Neural cell (in vitro differentiated cells): ENCODE measurements around the gene CELSR1.

Experiments
- MXI1 ChIP-seq: fragments of 450-650 bp; conservative IDR thresholded peaks from 2 replicates; pipeline ENCODE4 v1.6.1; 2014; ENCODE audit warnings: antibody characterized with exemption, mild to moderate bottlenecking; ENCODE audit not compliant: poor library complexity, severe bottlenecking
- POLR2AphosphoS5 ChIP-seq: IDR thresholded peaks from 2 replicates; pipeline ENCODE4 v1.6.1; 2012
- TF ChIP-seq, protein P1 (sequence below): fragments of 450-650 bp; IDR thresholded peaks from 2 replicates; pipeline ENCODE4 v1.5.1; 2014; ENCODE audit warnings: antibody characterized with exemption, mild to moderate bottlenecking, moderate library complexity; ENCODE audit not compliant: poor library complexity, severe bottlenecking
- TF ChIP-seq, protein P2 (sequence below): IDR thresholded peaks from 2 replicates; pipeline ENCODE4 v1.6.1; 2012; ENCODE audit warnings: borderline replicate concordance

DNA sequence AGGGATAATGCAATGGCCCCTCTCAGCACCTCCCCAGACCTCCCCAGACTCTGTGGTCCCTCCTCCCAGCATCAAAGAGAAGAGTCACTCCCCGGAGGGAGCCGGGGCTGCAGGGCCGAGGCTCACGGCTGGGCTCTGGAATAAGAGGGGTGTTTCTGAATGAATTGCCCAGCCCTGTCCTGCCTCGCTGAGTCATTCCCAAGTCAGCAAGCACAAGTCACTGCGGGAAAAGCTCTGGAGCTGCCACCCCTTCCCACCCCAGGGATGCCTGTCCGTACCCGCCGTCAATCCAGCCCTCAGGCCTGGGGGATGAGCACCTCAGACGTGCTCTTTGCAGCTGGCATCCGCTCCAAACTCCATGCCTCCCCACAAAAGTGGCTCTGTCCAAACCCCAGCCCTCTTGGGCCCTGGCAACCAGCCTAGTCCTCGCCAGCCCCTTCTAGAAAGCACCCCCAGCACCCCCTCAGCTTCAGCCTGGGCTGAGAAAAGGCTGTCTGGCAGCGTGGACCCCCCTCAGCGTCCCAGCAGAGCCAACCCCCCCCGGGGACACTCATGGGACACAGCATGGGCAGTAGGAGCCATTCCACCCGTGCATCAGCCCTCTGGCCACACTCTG, 22.7 kb downstream of the CELSR1 start:
- TF ChIP-seq MXI1 = no peak
- TF ChIP-seq, protein P1, sequence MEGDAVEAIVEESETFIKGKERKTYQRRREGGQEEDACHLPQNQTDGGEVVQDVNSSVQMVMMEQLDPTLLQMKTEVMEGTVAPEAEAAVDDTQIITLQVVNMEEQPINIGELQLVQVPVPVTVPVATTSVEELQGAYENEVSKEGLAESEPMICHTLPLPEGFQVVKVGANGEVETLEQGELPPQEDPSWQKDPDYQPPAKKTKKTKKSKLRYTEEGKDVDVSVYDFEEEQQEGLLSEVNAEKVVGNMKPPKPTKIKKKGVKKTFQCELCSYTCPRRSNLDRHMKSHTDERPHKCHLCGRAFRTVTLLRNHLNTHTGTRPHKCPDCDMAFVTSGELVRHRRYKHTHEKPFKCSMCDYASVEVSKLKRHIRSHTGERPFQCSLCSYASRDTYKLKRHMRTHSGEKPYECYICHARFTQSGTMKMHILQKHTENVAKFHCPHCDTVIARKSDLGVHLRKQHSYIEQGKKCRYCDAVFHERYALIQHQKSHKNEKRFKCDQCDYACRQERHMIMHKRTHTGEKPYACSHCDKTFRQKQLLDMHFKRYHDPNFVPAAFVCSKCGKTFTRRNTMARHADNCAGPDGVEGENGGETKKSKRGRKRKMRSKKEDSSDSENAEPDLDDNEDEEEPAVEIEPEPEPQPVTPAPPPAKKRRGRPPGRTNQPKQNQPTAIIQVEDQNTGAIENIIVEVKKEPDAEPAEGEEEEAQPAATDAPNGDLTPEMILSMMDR = no peak
- TF ChIP-seq, protein P2, sequence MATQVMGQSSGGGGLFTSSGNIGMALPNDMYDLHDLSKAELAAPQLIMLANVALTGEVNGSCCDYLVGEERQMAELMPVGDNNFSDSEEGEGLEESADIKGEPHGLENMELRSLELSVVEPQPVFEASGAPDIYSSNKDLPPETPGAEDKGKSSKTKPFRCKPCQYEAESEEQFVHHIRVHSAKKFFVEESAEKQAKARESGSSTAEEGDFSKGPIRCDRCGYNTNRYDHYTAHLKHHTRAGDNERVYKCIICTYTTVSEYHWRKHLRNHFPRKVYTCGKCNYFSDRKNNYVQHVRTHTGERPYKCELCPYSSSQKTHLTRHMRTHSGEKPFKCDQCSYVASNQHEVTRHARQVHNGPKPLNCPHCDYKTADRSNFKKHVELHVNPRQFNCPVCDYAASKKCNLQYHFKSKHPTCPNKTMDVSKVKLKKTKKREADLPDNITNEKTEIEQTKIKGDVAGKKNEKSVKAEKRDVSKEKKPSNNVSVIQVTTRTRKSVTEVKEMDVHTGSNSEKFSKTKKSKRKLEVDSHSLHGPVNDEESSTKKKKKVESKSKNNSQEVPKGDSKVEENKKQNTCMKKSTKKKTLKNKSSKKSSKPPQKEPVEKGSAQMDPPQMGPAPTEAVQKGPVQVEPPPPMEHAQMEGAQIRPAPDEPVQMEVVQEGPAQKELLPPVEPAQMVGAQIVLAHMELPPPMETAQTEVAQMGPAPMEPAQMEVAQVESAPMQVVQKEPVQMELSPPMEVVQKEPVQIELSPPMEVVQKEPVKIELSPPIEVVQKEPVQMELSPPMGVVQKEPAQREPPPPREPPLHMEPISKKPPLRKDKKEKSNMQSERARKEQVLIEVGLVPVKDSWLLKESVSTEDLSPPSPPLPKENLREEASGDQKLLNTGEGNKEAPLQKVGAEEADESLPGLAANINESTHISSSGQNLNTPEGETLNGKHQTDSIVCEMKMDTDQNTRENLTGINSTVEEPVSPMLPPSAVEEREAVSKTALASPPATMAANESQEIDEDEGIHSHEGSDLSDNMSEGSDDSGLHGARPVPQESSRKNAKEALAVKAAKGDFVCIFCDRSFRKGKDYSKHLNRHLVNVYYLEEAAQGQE = no peak
- no peak for TF ChIP-seq POLR2AphosphoS5
